HG03159 (cell line): ENCODE measurements around the gene NEU4.
"Not testable (repeated sequence)": the region's sequence is repeated elsewhere in the genome, so short reads cannot be mapped to it uniquely, and the experiment has no call there.

Experiments
- ATAC-seq: cut with Tn5 transposase; IDR thresholded peaks from one replicate; pipeline ENCODE4 v1.9.1; 2021; ENCODE audit warnings: mild to moderate bottlenecking, moderate library complexity; ENCODE audit not compliant: unreplicated experiment

Gene NEU4

GRCh38 chr2:241774419-241775222 lies 34.4 kb upstream of the NEU4 start:
- ATAC-seq = no peak

- ATAC-seq = no peak
Observed at GRCh38 chr2:241775223-241776177, 33.5 kb upstream of the NEU4 start.

GRCh38 chr2:241776336-241777169 lies 32.4 kb upstream of the NEU4 start, which contains the start of gene GAL3ST2:
GAL3ST2 (plus strand) TSS chr2:241776822; CDS start chr2:241776956, 134 bp downstream.
- ATAC-seq = no peak

- ATAC-seq = no peak
Observed at GRCh38 chr2:241777170-241777685, 31.8 kb upstream of the NEU4 start.

- ATAC-seq = no peak
Observed at GRCh38 chr2:241777686-241778627, 31.0 kb upstream of the NEU4 start.

GRCh38 chr2:241780939-241781569 lies 27.9 kb upstream of the NEU4 start:
- no peak for ATAC-seq

GRCh38 chr2:241782053-241782452 lies 26.9 kb upstream of the NEU4 start:
- ATAC-seq = not testable (repeated sequence)

GRCh38 chr2:241788135-241788534 lies 20.9 kb upstream of the NEU4 start:
- no peak for ATAC-seq

- no peak for ATAC-seq
Observed at GRCh38 chr2:241788572-241788971, 20.4 kb upstream of the NEU4 start.

- ATAC-seq = not testable (repeated sequence)
Observed at GRCh38 chr2:241791385-241791784, 17.6 kb upstream of the NEU4 start.

GRCh38 chr2:241793385-241793784 lies 15.6 kb upstream of the NEU4 start:
- no peak for ATAC-seq

- no peak for ATAC-seq
Observed at GRCh38 chr2:241794250-241794823, 14.7 kb upstream of the NEU4 start.

- ATAC-seq = no peak
Observed at GRCh38 chr2:241795021-241795999, 13.7 kb upstream of the NEU4 start.

- ATAC-seq = no peak
Observed at GRCh38 chr2:241796209-241796608, 12.8 kb upstream of the NEU4 start.

GRCh38 chr2:241796610-241797138 lies 12.3 kb upstream of the NEU4 start:
- ATAC-seq = no peak

GRCh38 chr2:241797441-241798080 lies 11.4 kb upstream of the NEU4 start:
- ATAC-seq = no peak
